AG04450 (cell line): ENCODE results near the gene ERP29. TPM values are rescaled to one million over a fixed set of nuclear protein-coding genes. Genes with fewer than 3 reads are reported as not detected.
"Not testable (repeated sequence)": the region's sequence is repeated elsewhere in the genome, so short reads cannot be mapped to it uniquely, and the experiment has no call there.

ENCODE experiments used
- CTCF ChIA-PET: fragments of 300-600, 350-600 bp; formaldehyde crosslinking; extraction: SDS; loops from one replicate; lab custom pipeline; 2022; ENCODE audit warnings: antibody characterized with exemption, inconsistent platforms; lab: Charles Lee
- POLR2A ChIA-PET: fragments of 350-600 bp; formaldehyde crosslinking; extraction: SDS; loops from one replicate; lab custom pipeline; 2021; ENCODE audit warnings: antibody characterized with exemption, inconsistent platforms; lab: Yijun Ruan, JAX
- DNase-seq: peaks from one replicate; pipeline ENCODE4 v3.0.0-alpha.2; 2011; ENCODE audit warnings: low read depth, low spot score
- H3K27ac ChIP-seq: one replicate; pipeline ENCODE4 v1.5.1; 2012; ENCODE audit warnings: low read depth, low read length, control low read depth
- H3K27me3 ChIP-seq: one replicate; pipeline ENCODE4 v1.6.0; 2012; ENCODE audit warnings: low read length; ENCODE audit not compliant: control insufficient read depth, insufficient read depth
- H3K4me3 ChIP-seq: 2 replicates; pipeline ENCODE4 v1.5.1; 2011; ENCODE audit warnings: mild to moderate bottlenecking, low read depth, low read length, control low read depth
- H3K9me3 ChIP-seq: 2 replicates; pipeline ENCODE4 v1.5.1; 2012; ENCODE audit warnings: low read length; ENCODE audit not compliant: control insufficient read depth, insufficient read depth
- polyA plus RNA-seq: library from polyadenylated mRNA; depleted of rRNA; stranded (reverse); fragments of >200 nt; gene quantifications from 2 replicates; pipeline ENCODE4 v1.2.3, GENCODE V29; 2011
- TF ChIP-seq, protein P1 (sequence below): IDR thresholded peaks from 2 replicates; pipeline ENCODE4 v1.5.1; 2011; ENCODE audit warnings: low read depth, low read length, control low read depth, inconsistent platforms

Gene ERP29
- polyA plus RNA-seq, 1 experiment = 125 TPM

DNA sequence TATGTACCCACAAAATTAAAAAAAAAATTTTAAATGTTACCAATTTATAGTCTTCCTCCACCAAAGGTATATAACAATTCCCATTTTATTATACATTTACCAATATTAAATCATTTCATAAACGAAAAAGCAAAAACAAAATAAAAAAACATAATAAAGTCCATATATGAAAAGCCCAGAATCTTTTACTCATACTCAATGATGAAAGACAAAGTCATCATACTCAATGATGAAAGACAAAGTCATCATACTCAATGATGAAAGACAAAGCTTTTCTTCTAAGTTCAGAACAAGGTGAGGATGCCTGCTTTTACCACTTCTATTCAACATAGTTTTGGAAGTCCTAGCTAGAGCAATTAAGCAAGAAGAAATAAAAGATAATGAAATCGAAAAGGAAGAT is 28.4 kb upstream of the ERP29 start:
- POLR2A ChIA-PET = no interaction called here

DNA sequence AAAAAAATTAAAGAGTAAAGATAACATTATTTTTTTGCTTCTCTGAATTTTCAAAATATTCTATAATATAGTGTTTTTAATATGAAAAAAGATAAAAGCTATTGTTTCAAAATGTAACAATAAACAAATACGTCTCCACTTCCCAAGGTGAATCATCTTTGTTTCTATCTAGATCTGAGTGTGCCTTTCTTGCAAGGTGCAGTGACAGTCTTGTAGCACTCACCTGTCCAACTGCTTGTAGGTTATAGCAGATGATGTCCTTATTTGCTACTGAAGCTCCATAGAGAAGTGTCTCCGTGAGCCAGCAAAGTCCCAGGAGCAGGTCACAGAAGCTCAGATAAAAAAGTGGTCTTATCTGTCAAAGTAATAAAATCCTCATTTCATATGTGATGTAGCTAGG is 21.7 kb upstream of the ERP29 start:
- TF ChIP-seq, protein P1, sequence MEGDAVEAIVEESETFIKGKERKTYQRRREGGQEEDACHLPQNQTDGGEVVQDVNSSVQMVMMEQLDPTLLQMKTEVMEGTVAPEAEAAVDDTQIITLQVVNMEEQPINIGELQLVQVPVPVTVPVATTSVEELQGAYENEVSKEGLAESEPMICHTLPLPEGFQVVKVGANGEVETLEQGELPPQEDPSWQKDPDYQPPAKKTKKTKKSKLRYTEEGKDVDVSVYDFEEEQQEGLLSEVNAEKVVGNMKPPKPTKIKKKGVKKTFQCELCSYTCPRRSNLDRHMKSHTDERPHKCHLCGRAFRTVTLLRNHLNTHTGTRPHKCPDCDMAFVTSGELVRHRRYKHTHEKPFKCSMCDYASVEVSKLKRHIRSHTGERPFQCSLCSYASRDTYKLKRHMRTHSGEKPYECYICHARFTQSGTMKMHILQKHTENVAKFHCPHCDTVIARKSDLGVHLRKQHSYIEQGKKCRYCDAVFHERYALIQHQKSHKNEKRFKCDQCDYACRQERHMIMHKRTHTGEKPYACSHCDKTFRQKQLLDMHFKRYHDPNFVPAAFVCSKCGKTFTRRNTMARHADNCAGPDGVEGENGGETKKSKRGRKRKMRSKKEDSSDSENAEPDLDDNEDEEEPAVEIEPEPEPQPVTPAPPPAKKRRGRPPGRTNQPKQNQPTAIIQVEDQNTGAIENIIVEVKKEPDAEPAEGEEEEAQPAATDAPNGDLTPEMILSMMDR = no peak
- CTCF ChIA-PET = interaction anchor here (1.2 kb wide), 2 partner anchors 22 to 47 kb away, joined by 3 to 4 read pairs; partner anchors contain the start of genes ERP29 and TMEM116
- POLR2A ChIA-PET = interaction anchor here (1.4 kb wide), 1 partner anchor 22 kb away, joined by 8 read pairs; the partner anchor contains the start of genes ERP29 and TMEM116
- DNase-seq = no peak
- Histone ChIP-seq H3K4me3 (no peak overlapping the region), H3K27ac (no peak overlapping the region), H3K9me3 (no peaks in the 10 kb centered on the region), H3K27me3 (no peaks in the 10 kb centered on the region)

More for the DNA sequence above, 28.4 kb upstream of the ERP29 start:
- Histone ChIP-seq H3K9me3 (no peaks in the 10 kb centered on the region), H3K27ac (no peak overlapping the region), H3K4me3 (no peak overlapping the region), H3K27me3 (no peaks in the 10 kb centered on the region)
- DNase-seq = no peak
- CTCF ChIA-PET = no interaction called here
- TF ChIP-seq, protein P1 = no peak

DNA sequence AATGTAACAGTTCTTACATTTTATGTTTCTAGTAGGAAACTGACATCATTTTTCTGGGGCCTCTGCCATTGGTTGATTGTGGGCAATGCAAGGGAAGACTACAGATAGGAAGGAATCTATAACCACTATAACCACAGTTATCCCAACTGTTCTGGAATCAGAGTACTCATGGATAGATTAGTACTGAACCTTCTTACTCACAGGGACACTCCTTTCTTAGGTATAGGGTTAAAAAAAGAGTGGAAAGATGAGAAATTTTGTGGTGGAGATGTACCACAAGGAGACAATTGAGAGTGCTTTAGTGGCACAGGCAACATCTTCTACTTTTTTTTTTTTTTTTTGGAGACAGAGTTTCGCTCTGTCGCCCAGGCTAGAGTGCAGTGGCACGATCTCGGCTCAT is 21.3 kb upstream of the ERP29 start:
- Histone ChIP-seq H3K9me3 (no peaks in the 10 kb centered on the region), H3K27ac (no peak overlapping the region), H3K4me3 (no peak overlapping the region), H3K27me3 (no peaks in the 10 kb centered on the region)
- ChIA-PET CTCF (interaction anchor here (1.2 kb wide), 2 partner anchors 22 to 47 kb away, joined by 3 to 4 read pairs; partner anchors contain the start of genes ERP29 and TMEM116), POLR2A (interaction anchor here (1.4 kb wide), 1 partner anchor 22 kb away, joined by 8 read pairs; the partner anchor contains the start of genes ERP29 and TMEM116)
- DNase-seq = no peak
- TF ChIP-seq, protein P1 = no peak

DNA sequence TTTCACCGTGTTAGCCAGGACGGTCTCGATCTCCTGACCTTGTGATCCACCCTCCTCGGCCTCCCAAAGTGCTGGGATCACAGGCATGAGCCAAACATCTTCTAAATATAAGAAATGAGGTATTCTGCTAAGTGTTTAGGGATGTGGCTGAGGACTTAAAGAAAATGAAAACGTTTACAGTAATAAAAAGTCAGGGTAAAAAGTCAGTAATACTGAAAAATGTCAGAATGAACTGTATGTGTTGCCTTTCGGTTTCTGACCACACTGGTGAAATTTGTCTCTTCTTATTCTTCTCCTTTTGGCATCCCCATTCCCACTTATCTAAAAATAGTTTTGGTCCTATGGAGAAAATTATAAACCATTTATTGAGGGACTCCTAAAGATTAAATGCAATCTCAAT is 20.8 kb upstream of the ERP29 start:
- Histone ChIP-seq H3K9me3 (no peaks in the 10 kb centered on the region), H3K4me3 (no peak overlapping the region), H3K27ac (no peak overlapping the region), H3K27me3 (no peaks in the 10 kb centered on the region)
- DNase-seq = no peak
- CTCF ChIA-PET = no interaction called here
- TF ChIP-seq, protein P1 = no peak
- POLR2A ChIA-PET = interaction anchor here (1.4 kb wide), 1 partner anchor 21 kb away, joined by 8 read pairs; the partner anchor contains the start of genes ERP29 and TMEM116

GRCh38 chr12:111993292-111994150 is 19.7 kb upstream of the ERP29 start:
- ChIA-PET CTCF (no interaction called here), POLR2A (no interaction called here)
- TF ChIP-seq, protein P1 = no peak
- no peaks in the 10 kb centered on the region for H3K27me3 ChIP-seq
- H3K27ac ChIP-seq = no peak overlapping the region
- no peak for DNase-seq
- H3K4me3 ChIP-seq = no peak overlapping the region
- H3K9me3 ChIP-seq = no peaks in the 10 kb centered on the region

GRCh38 chr12:111994211-111995111 is 18.8 kb upstream of the ERP29 start:
- CTCF ChIA-PET, POLR2A ChIA-PET, DNase-seq, H3K4me3 ChIP-seq, H3K27ac ChIP-seq, H3K27me3 ChIP-seq, H3K9me3 ChIP-seq: not testable (repeated sequence)
